ENCODE results near the gene HSBP1L1. TPM values are rescaled to one million over a fixed set of nuclear protein-coding genes. Genes with fewer than 3 reads are reported as not detected.
A peak's percentile ranks its signal among the peaks of the same experiment; 100 is the strongest.
"Not testable (repeated sequence)": the region's sequence is repeated elsewhere in the genome, so short reads cannot be mapped to it uniquely, and the experiment has no call there.

Gene HSBP1L1
- total RNA-seq, 1 donor from 2014 or later: 8.1 TPM

DNA sequence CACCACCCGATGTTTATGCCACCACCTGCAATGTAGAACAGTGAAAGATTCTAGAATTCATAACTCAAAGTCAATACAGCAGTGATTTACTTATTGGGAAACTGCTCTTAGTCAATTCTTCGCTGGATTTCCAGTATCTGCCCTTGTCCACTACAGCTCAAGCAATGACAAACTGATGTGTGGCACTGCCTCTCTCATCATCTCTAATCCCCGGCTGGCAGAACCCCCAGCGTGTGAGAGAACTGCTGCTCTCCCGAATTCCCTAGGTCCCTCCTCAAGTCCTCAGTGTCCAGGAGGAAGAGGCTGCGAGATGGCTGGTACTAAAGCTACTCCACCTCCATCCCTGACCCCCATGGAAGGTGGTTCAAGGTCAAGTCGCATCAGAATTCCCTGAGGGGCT lies 22.3 kb downstream of the HSBP1L1 start:
- peak overlapping the region; percentile 88 for H3K4me3 Mint-ChIP-seq
- DNase-seq: no peak
- peak overlapping the region; percentile 53 for H3K27ac Mint-ChIP-seq
- peaks cover 45% of the 10 kb centered on the region for H3K4me1 Mint-ChIP-seq
- no peaks in the 10 kb centered on the region for H3K27me3 Mint-ChIP-seq
- peaks cover 34% of the 10 kb centered on the region for H3K36me3 Mint-ChIP-seq (ENCODE audit: low read depth)
- no peaks in the 10 kb centered on the region for H3K9me3 Mint-ChIP-seq
- intact Hi-C loops (cut with micrococcal nuclease): no loop called here

GRCh38 chr18:79987566-79987965 lies 23.1 kb downstream of the HSBP1L1 start:
- intact Hi-C loops (cut with micrococcal nuclease): no loop called here
- Mint-ChIP-seq H3K27ac (peak overlapping the region; percentile 92), H3K36me3 (ENCODE audit: low read depth) (peaks cover 27% of the 10 kb centered on the region), H3K4me3 (peak overlapping the region; percentile 88), H3K27me3 (no peaks in the 10 kb centered on the region), H3K9me3 (no peaks in the 10 kb centered on the region), H3K4me1 (peaks cover 40% of the 10 kb centered on the region)
- DNase-seq: no peak

DNA sequence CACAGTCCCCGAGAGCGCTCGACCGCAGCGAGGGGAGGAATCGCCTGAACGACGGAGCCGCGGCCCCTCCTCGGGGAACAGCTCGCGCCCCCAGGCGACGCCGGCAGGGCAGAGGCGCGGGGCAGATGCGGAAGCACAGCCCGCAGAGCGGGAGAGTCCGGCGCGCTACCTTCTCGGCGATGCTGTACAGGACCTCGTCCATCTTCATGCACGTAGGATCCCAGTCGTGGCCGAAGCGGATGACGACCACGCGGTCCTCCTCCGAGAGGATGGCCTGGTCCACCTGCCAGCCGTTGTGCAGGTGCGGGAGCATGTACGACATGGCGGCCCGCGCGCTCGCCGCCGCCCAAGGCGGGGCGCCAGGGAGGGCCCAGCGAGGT lies 23.6 kb downstream of the HSBP1L1 start:
- Mint-ChIP-seq H3K27me3 (no peaks in the 10 kb centered on the region), H3K27ac (peak overlapping the region; percentile 92)
- intact Hi-C loops (cut with micrococcal nuclease): loop anchor here (1.0 to 2.0 kb wide), 4 partner anchors 37 to 309 kb away; partner anchors contain the start of genes ADNP2, CTDP1 and SLC66A2

DNA sequence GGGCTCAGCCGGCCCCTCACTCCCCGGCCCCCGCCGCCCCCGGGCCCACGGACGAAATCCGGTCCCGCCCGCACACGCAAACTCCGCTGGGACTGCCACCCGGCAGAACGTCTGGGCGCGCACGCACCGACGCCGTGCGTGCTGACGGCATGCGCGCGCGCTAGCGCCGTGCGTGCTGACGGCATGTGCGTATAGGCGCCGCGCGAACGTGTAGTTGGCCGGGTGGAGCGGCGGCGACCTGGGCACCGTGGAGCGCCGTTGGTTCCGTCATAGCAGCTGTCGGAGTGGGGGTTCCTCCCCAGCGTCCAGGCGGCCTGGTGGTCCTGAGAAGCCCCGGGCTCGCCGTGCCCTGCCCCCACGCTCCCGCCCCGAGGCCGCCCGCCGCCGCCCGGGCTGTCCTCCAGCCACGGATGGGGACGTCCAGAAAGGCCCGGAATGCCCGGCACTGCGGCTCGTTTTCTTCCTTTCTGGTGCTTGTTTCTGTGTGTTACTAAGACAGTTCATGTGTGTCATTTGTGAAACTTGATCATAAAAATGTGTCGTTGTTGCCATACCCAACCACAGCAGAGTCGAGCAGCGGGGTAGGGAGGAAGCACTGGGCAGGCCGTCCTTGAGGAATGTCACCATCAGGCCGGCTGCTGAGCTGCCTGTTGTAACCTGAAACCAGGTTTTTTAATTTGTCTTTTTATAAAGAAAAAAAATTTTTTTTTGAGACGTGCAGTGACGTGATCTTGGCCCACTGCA lies 24.2 kb downstream of the HSBP1L1 start, which contains the start of gene TXNL4A:
TSS of gene TXNL4A (minus strand) at position 113 of the 744 bp plus-strand sequence. CDS start 171 bp downstream, outside the sequence.
- intact Hi-C loops (cut with micrococcal nuclease): loop anchor here (1.0 to 2.0 kb wide), 4 partner anchors 37 to 309 kb away; partner anchors contain the start of genes ADNP2, CTDP1 and SLC66A2
- H3K9me3 Mint-ChIP-seq: no peaks in the 10 kb centered on the region
- DNase-seq: peak; percentile 96
- H3K36me3 Mint-ChIP-seq (ENCODE audit: low read depth): peaks cover 27% of the 10 kb centered on the region
- peak within 1 kb of the TSS; percentile 88 for H3K4me3 Mint-ChIP-seq
- no peaks in the 10 kb centered on the region for H3K27me3 Mint-ChIP-seq
- H3K27ac Mint-ChIP-seq: peak within 1 kb of the TSS; percentile 94
- peaks cover 32% of the 10 kb centered on the region for H3K4me1 Mint-ChIP-seq

More for the DNA sequence above, 23.6 kb downstream of the HSBP1L1 start:
- DNase-seq: peak; percentile 91
- no peaks in the 10 kb centered on the region for H3K9me3 Mint-ChIP-seq
- peak overlapping the region; percentile 88 for H3K4me3 Mint-ChIP-seq
- H3K4me1 Mint-ChIP-seq: peaks cover 35% of the 10 kb centered on the region
- H3K36me3 Mint-ChIP-seq (ENCODE audit: low read depth): peaks cover 27% of the 10 kb centered on the region

DNA sequence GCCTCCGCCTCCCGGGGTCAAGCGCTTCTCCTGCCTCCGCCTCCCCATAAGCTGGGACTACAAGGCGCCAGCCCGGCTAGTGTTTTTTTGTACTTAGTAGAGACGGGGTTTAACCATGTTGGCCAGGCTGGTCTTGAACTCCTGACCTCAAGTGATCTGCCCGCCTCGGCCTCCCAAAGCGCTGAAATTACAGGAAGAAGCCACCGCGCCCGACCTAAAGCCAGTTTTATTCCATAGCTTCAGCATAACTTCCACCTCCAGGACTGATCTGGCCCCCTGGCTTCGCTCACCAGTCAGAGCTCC lies 24.7 kb downstream of the HSBP1L1 start:
- no peaks in the 10 kb centered on the region for H3K9me3 Mint-ChIP-seq
- H3K4me1 Mint-ChIP-seq: peaks cover 27% of the 10 kb centered on the region
- H3K27me3 Mint-ChIP-seq: no peaks in the 10 kb centered on the region
- peak overlapping the region; percentile 94 for H3K27ac Mint-ChIP-seq
- DNase-seq: no peak
- peaks cover 23% of the 10 kb centered on the region for H3K36me3 Mint-ChIP-seq (ENCODE audit: low read depth)
- intact Hi-C loops (cut with micrococcal nuclease): loop anchor here (2.0 kb wide), 1 partner anchor 120 kb away; the partner anchor contains the start of gene ADNP2
- peak overlapping the region; percentile 88 for H3K4me3 Mint-ChIP-seq

GRCh38 chr18:79991494-79991893 lies 27.1 kb downstream of the HSBP1L1 start:
- H3K27ac Mint-ChIP-seq: no peak overlapping the region
- H3K4me1 Mint-ChIP-seq: peaks cover 12% of the 10 kb centered on the region
- H3K27me3 Mint-ChIP-seq: no peaks in the 10 kb centered on the region
- no peak overlapping the region for H3K4me3 Mint-ChIP-seq
- no peaks in the 10 kb centered on the region for H3K9me3 Mint-ChIP-seq
- H3K36me3 Mint-ChIP-seq (ENCODE audit: low read depth): peaks cover 9% of the 10 kb centered on the region
- intact Hi-C loops (cut with micrococcal nuclease): no loop called here
- no peak for DNase-seq

GRCh38 chr18:79999701-80000100 lies 35.3 kb downstream of the HSBP1L1 start:
- intact Hi-C loops (cut with micrococcal nuclease); H3K27me3 Mint-ChIP-seq; H3K36me3 Mint-ChIP-seq (ENCODE audit: low read depth); H3K4me3 Mint-ChIP-seq; DNase-seq; H3K27ac Mint-ChIP-seq; H3K4me1 Mint-ChIP-seq: not testable (repeated sequence)
- peaks cover 13% of the 10 kb centered on the region for H3K9me3 Mint-ChIP-seq

DNA sequence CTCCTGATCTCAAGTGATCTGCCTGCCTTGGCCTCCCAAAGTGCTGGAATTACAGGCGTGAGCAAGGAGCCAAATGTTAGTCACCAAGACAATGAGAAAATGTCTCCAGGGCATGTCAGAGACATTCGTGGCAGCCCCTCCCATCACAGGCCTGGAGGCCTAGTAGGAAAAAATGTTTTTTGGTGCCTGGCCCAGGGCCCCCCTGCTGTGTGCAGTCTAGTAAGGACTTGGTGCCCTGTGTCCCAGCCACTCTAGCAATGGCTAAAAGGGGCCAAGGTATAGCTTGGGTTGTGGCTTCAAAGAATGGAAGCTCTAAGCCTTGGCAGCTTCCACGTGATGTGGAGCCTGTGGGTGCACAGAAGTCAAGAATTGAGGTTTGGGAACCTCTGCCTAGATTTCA lies 36.4 kb downstream of the HSBP1L1 start:
- Mint-ChIP-seq H3K27me3 (no peaks in the 10 kb centered on the region), H3K9me3 (peaks cover 13% of the 10 kb centered on the region), H3K4me3 (no peak overlapping the region), H3K36me3 (ENCODE audit: low read depth) (peaks cover 6% of the 10 kb centered on the region), H3K4me1 (no peaks in the 10 kb centered on the region), H3K27ac (no peak overlapping the region)
- intact Hi-C loops (cut with micrococcal nuclease): no loop called here
- no peak for DNase-seq

- Mint-ChIP-seq H3K9me3 (peaks cover 13% of the 10 kb centered on the region), H3K4me1 (no peaks in the 10 kb centered on the region), H3K27ac (no peak overlapping the region), H3K27me3 (no peaks in the 10 kb centered on the region), H3K4me3 (no peak overlapping the region), H3K36me3 (ENCODE audit: low read depth) (peaks cover 6% of the 10 kb centered on the region)
- intact Hi-C loops (cut with micrococcal nuclease): no loop called here
- no peak for DNase-seq
Observed at GRCh38 chr18:80002468-80002867, 38.0 kb downstream of the HSBP1L1 start.

DNA sequence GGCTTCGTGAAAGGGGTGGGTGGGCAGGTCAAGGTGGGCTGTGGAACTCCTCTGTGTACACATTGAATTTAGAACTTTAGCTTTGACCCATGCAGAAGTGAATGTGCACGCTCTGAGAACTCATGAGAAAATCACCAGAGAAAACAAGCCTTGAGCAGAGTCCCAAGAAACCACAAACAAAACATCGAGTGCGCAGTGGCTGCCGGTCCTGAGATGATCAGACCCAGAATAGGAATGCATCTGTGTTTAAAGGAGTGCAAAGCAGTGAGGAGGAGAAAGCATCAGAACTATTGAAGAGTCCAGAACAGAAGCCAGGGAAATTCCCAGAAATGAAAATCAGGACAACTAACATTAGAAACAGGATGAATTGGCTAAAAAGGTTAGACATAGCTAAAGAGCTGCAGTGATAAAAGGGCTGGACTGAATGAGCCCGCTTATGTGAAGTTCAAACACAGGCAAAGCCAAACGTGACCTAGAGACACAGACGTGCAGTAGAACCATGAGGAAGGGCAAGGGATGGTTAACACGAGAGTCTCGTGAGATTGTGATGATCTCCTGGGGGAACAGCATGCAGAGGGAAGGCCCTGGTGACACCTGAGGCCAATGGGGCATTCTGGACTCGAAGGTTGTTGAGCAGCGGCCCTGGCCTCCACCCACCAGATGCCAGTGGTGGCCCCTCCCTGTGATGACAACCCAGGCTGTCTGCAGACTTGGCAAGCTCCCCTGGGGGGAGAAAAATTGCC lies 40.3 kb downstream of the HSBP1L1 start:
- no peak for DNase-seq
- no peak overlapping the region for H3K27ac Mint-ChIP-seq
- H3K27me3 Mint-ChIP-seq: no peaks in the 10 kb centered on the region
- H3K4me1 Mint-ChIP-seq: no peaks in the 10 kb centered on the region
- H3K36me3 Mint-ChIP-seq (ENCODE audit: low read depth): peaks cover 5% of the 10 kb centered on the region
- intact Hi-C loops (cut with micrococcal nuclease): no loop called here
- H3K4me3 Mint-ChIP-seq: no peak overlapping the region
- H3K9me3 Mint-ChIP-seq: peaks cover 15% of the 10 kb centered on the region

DNA sequence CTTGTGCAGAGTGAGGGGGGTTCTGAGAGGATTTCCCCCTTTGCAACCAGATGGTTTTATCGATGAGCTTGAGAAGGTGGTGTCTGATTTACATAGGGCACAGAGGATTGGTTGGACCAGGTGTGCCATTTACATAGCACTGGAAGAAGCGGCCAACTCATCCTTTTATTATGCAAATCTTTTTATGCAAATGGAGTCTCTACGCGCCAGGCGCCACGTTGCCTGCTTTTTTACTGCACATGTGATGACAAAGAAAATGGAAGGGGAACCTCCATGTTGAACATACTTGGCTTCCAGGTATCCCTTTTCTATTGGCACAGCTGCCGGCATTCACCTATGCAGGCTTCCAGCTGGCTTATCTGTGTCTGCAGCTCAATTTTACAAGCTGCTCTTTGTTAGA lies 42.3 kb downstream of the HSBP1L1 start:
- Mint-ChIP-seq H3K27me3 (no peaks in the 10 kb centered on the region), H3K36me3 (ENCODE audit: low read depth) (no peaks in the 10 kb centered on the region), H3K4me3 (no peak overlapping the region), H3K4me1 (no peaks in the 10 kb centered on the region), H3K9me3 (peaks cover 6% of the 10 kb centered on the region), H3K27ac (no peak overlapping the region)
- DNase-seq: no peak
- intact Hi-C loops (cut with micrococcal nuclease): no loop called here

GRCh38 chr18:80009661-80010550 lies 45.5 kb downstream of the HSBP1L1 start:
- H3K4me3 Mint-ChIP-seq: no peak overlapping the region
- DNase-seq: no peak
- no peaks in the 10 kb centered on the region for H3K4me1 Mint-ChIP-seq
- intact Hi-C loops (cut with micrococcal nuclease): no loop called here
- peaks cover 9% of the 10 kb centered on the region for H3K9me3 Mint-ChIP-seq
- no peaks in the 10 kb centered on the region for H3K36me3 Mint-ChIP-seq (ENCODE audit: low read depth)
- H3K27ac Mint-ChIP-seq: no peak overlapping the region
- no peaks in the 10 kb centered on the region for H3K27me3 Mint-ChIP-seq

GRCh38 chr18:80010551-80010906 lies 46.1 kb downstream of the HSBP1L1 start:
- H3K9me3 Mint-ChIP-seq: peaks cover 9% of the 10 kb centered on the region
- H3K27me3 Mint-ChIP-seq: no peaks in the 10 kb centered on the region
- no peaks in the 10 kb centered on the region for H3K4me1 Mint-ChIP-seq
- H3K36me3 Mint-ChIP-seq (ENCODE audit: low read depth): no peaks in the 10 kb centered on the region
- H3K27ac Mint-ChIP-seq: no peak overlapping the region
- no peak for DNase-seq
- H3K4me3 Mint-ChIP-seq: no peak overlapping the region
- intact Hi-C loops (cut with micrococcal nuclease): no loop called here

All from activated CD4-positive, alpha-beta T cell treated with anti-CD3 and anti-CD28 coated beads, Interleukin-2, amount 10 ng/mL, durations not matched to agents 24 days and 14 days (primary cell).